Islet precursor cell (in vitro differentiated cells): ENCODE data around the gene CEACAM8.
A peak's percentile ranks its signal among the peaks of the same experiment; 100 is the strongest.
"Not testable (repeated sequence)": the region's sequence is repeated elsewhere in the genome, so short reads cannot be mapped to it uniquely, and the experiment has no call there.

Experiments used
- DNase-seq: peaks from one replicate; pipeline ENCODE4 v3.0.0-alpha.2; 2018

The CEACAM8 gene

GRCh38 chr19:42540071-42540553 is 54.6 kb downstream of the CEACAM8 start:
- peak; percentile 54 for DNase-seq

DNA sequence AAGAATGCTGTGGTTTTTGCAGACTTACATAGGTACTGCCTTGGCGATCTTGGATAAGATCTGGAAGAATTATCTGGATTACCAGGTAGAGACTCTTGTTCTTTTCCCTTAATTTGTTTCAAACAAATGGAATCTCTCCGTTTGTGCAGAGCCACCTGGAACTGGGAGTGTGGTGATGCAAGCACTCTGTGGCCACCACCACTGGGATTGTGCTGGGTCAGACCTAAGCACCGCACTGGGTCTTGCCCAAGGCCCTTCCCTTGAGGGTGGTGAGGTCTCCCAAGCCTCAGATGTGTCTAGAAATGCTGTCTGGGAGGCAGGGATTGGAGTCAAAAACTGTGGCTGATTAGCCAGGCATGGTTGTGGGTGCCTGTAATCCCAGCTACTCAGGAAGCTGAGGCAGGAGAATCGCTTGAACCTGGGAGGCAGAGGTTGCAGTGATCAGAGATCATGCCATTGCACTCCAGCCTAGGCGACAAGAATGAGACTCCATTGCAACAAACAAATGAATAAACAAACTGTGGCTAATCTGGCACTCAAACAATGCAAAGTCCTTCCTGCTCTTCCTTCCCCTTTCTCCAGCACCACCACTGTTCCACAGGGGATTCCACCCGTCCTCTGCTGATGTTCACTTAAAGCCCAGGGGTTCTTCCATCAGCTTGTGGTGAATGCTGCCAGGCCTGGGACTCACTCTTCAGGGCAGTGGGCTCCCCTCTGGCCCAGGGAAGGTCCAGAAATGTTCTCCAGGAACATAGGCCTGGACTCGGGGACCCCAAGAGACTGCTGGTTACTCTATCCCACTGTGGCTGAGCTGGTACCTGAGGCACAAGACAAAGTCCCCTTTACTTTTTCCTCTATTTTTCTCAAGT is 55.6 kb downstream of the CEACAM8 start:
- peak; percentile 92 for DNase-seq

- not testable (repeated sequence) for DNase-seq
These were observed 59.4 kb downstream of the CEACAM8 start for GRCh38 chr19:42535276-42535675.

DNA sequence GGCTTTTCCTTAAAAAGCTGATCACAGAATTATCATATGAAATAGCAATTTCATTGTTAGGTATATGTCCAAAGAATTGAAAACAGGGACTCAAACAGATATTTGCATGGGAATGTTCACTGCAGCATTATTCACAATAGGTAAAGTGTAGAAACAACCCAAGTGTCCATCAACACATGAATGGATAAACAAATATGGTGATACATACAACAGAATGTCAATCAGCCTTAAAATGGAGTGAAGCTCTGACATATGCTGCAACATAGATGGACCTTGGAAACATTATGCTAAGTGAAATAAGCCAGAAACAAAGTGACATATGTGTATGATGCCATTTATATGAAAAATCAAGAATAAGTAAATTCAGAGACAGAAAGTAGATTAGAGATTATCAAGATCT is 60.3 kb downstream of the CEACAM8 start:
- DNase-seq, result no peak

DNA sequence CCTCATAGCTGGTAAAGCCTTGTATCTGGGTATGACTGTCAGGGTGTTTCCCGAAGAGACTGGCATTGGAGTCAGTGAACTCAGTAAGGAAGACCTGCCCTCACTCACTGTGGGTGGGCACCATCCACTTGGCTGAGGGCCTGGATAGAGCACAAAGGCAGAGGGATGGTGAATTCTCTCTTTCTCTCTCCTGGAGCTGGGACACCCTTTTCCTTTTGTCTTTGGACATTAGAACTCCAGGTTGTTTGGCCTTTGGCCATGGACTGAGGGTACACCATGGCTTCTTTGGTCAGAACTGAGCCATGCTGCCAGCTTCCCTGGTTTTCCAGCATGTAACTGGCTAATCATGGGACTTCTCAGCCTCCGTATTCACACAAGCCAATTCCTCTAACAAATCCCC is 61.8 kb downstream of the CEACAM8 start:
- no peak for DNase-seq

DNA sequence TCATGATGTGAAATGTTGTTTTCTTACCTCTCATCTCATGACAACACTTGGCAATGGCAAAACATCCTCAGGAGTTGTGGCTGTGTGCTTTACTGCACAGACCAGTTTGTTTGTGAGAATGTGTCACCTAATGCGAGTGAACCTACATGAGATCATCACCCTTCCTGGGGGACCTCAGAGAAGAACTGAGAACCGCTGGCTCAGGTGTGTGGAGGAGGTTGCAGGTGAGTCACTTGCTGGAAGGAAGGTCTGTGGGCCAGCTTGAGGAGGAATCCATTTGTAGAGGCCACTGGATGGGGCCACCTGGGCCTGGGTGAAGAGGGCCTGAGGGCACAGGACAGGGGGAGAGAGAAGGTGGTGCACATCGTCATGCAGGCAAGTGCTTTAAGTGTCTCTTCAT is 63.4 kb downstream of the CEACAM8 start:
- DNase-seq, result peak; percentile 77
